H9 (cell line): ENCODE data around the gene SDK2. TPM values are rescaled to one million over a fixed set of nuclear protein-coding genes. Genes with fewer than 3 reads are reported as not detected.

Experiments
- DNase-seq: peaks from one replicate; pipeline ENCODE4 v3.0.0-alpha.2; 2017
- H2AFZ ChIP-seq: one replicate; pipeline ENCODE4 v1.6.1; 2013; ENCODE audit warnings: mild to moderate bottlenecking, low read length, control low read depth, moderate library complexity
- H2AK5ac ChIP-seq: 2 replicates; pipeline ENCODE4 v1.6.1; 2013; ENCODE audit warnings: low read length, control low read depth, mixed read lengths; ENCODE audit not compliant: insufficient read length
- H2BK120ac ChIP-seq: one replicate; pipeline ENCODE4 v1.6.1; 2013; ENCODE audit warnings: low read depth, mild to moderate bottlenecking, low read length, control low read depth, inconsistent platforms; ENCODE audit not compliant: poor library complexity, severe bottlenecking
- H2BK12ac ChIP-seq: 2 replicates; pipeline ENCODE4 v1.6.1; 2013; ENCODE audit warnings: low read length, control low read depth, mixed read lengths, low read depth; ENCODE audit not compliant: insufficient read length
- H2BK15ac ChIP-seq: 2 replicates; pipeline ENCODE4 v1.6.1; 2013; ENCODE audit warnings: low read depth, low read length, control low read depth
- H2BK20ac ChIP-seq: one replicate; pipeline ENCODE4 v1.6.1; 2013; ENCODE audit warnings: low read depth, mild to moderate bottlenecking, low read length, control low read depth, inconsistent platforms; ENCODE audit not compliant: poor library complexity, severe bottlenecking
- H2BK5ac ChIP-seq: 2 replicates; pipeline ENCODE4 v1.6.1; 2013; ENCODE audit warnings: low read length, control low read depth, mixed read lengths; ENCODE audit not compliant: insufficient read length
- H3K14ac ChIP-seq: 2 replicates; pipeline ENCODE4 v1.6.1; 2013; ENCODE audit warnings: low read length, control low read depth; ENCODE audit not compliant: insufficient read depth
- H3K18ac ChIP-seq: 2 replicates; pipeline ENCODE4 v1.6.1; 2013; ENCODE audit warnings: low read depth, mild to moderate bottlenecking, mixed read lengths, low read length, control low read depth; ENCODE audit not compliant: insufficient read length
- H3K23ac ChIP-seq: 2 replicates; pipeline ENCODE4 v1.6.1; 2013; ENCODE audit warnings: low read length, control low read depth, mixed read lengths, low read depth; ENCODE audit not compliant: insufficient read length
- H3K23me2 ChIP-seq: 2 replicates; pipeline ENCODE4 v1.6.1; 2013; ENCODE audit warnings: low read depth, mild to moderate bottlenecking, mixed read lengths, low read length, control low read depth; ENCODE audit not compliant: insufficient read length, poor library complexity, severe bottlenecking
- H3K27ac ChIP-seq: 2 replicates; pipeline ENCODE4 v1.5.1; 2013; ENCODE audit warnings: low read length, control low read depth, mixed read lengths, low read depth; ENCODE audit not compliant: insufficient read length
- H3K27me3 ChIP-seq: 2 replicates; pipeline ENCODE4 v1.6.1; 2013; ENCODE audit warnings: low read length, control low read depth, inconsistent platforms; ENCODE audit not compliant: insufficient read depth
- H3K4ac ChIP-seq: 2 replicates; pipeline ENCODE4 v1.6.1; 2013; ENCODE audit warnings: low read depth, mild to moderate bottlenecking, control low read depth, inconsistent platforms, low read length, moderate library complexity
- H3K4me1 ChIP-seq: 2 replicates; pipeline ENCODE4 v1.6.1; 2013; ENCODE audit warnings: low read length, control low read depth, inconsistent platforms; ENCODE audit not compliant: insufficient read depth
- H3K4me2 ChIP-seq: 2 replicates; pipeline ENCODE4 v1.6.1; 2013; ENCODE audit warnings: low read length, control low read depth, mixed read lengths; ENCODE audit not compliant: insufficient read length, insufficient read depth
- H3K56ac ChIP-seq: 2 replicates; pipeline ENCODE4 v1.6.1; 2013; ENCODE audit warnings: low read depth, mild to moderate bottlenecking, mixed read lengths, low read length, control low read depth; ENCODE audit not compliant: insufficient read length
- H3K79me1 ChIP-seq: 2 replicates; pipeline ENCODE4 v1.6.1; 2013; ENCODE audit warnings: low read depth, mild to moderate bottlenecking, moderate library complexity, low read length, control low read depth, inconsistent platforms; ENCODE audit not compliant: insufficient read depth, poor library complexity, severe bottlenecking
- H3K79me2 ChIP-seq: 2 replicates; pipeline ENCODE4 v1.6.1; 2013; ENCODE audit warnings: low read length, control low read depth, inconsistent platforms; ENCODE audit not compliant: insufficient read depth
- H3K9ac ChIP-seq: 2 replicates; pipeline ENCODE4 v1.6.1; 2013; ENCODE audit warnings: low read length, control low read depth, mixed read lengths; ENCODE audit not compliant: insufficient read length; ENCODE audit errors: extremely low read depth
- H3K9me3 ChIP-seq: one replicate; pipeline ENCODE4 v1.6.1; 2013; ENCODE audit warnings: low read depth, low read length, inconsistent platforms; ENCODE audit not compliant: control insufficient read depth
- H3T11ph ChIP-seq: one replicate; pipeline ENCODE4 v1.6.1; 2013; ENCODE audit warnings: mild to moderate bottlenecking, low read length, control low read depth, inconsistent platforms
- H4K20me1 ChIP-seq: one replicate; pipeline ENCODE4 v1.6.1; 2013; ENCODE audit not compliant: control insufficient read depth, insufficient read length, insufficient read depth
- H4K5ac ChIP-seq: 2 replicates; pipeline ENCODE4 v1.6.1; 2013; ENCODE audit warnings: low read depth, mild to moderate bottlenecking, mixed read lengths, low read length, control low read depth; ENCODE audit not compliant: insufficient read length
- H4K8ac ChIP-seq: replicated peaks from 2 replicates; pipeline ENCODE4 v1.6.1; 2013; ENCODE audit warnings: low read length, control low read depth, mixed read lengths, low read depth; ENCODE audit not compliant: insufficient read length
- H4K91ac ChIP-seq: 2 replicates; pipeline ENCODE4 v1.6.1; 2013; ENCODE audit warnings: low read depth, mild to moderate bottlenecking, moderate library complexity, mixed read lengths, low read length, control low read depth; ENCODE audit not compliant: insufficient read length
- H3K27ac Mint-ChIP-seq, 3 experiments: 2 replicates in 2 of 3; 3 replicates in 1 of 3; pipeline ENCODE4 v1.8.0; 2020 to 2021; ENCODE audit warnings: mixed read lengths in 3 of 3, mild to moderate bottlenecking in 1 of 3, moderate library complexity in 1 of 3
- H3K27me3 Mint-ChIP-seq: 2 replicates; pipeline ENCODE4 v1.8.0; 2021; ENCODE audit warnings: low read depth, mild to moderate bottlenecking, moderate library complexity, mixed read lengths
- H3K36me3 Mint-ChIP-seq, 3 experiments: 2 replicates in 2 of 3; 3 replicates in 1 of 3; pipeline ENCODE4 v1.8.0; 2020 to 2021; ENCODE audit warnings: low read depth in 3 of 3, mixed read lengths in 3 of 3; ENCODE audit not compliant: insufficient read depth in 1 of 3
- H3K4me1 Mint-ChIP-seq, 2 experiments: 2 replicates each; pipeline ENCODE4 v1.8.0; 2020; ENCODE audit warnings: mixed read lengths in 2 of 2
- H3K4me3 Mint-ChIP-seq, 2 experiments: 2 replicates in 1 of 2; 3 replicates in 1 of 2; pipeline ENCODE4 v1.8.0; 2020 to 2021; ENCODE audit warnings: mild to moderate bottlenecking in 2 of 2, mixed read lengths in 2 of 2, moderate library complexity in 1 of 2
- H3K9me3 Mint-ChIP-seq, 2 experiments: 2 replicates in 1 of 2; 3 replicates in 1 of 2; pipeline ENCODE4 v1.8.0; 2020; ENCODE audit warnings: mild to moderate bottlenecking in 2 of 2, mixed read lengths in 2 of 2, moderate library complexity in 1 of 2
- CTCF ChIP-seq: fragments of 200-600 bp; sonication (generic); conservative IDR thresholded peaks from 3 replicates; pipeline ENCODE4 v1.8.0; 2021; ENCODE audit warnings: antibody characterized with exemption, mild to moderate bottlenecking
- WGBS: extraction: QIAGEN DNeasy Blood & Tissue Kit; methylation state at CpG from one replicate; pipeline ENCODE4 v1.1.7; 2013; ENCODE audit warnings: missing lambda C conversion rate, low lambda C conversion rate, mixed read lengths; ENCODE audit not compliant: insufficient read length; ENCODE audit errors: extremely low coverage; 5-methylcytosine and 5-hydroxymethylcytosine counted together
- total RNA-seq: library from RNA; stranded (reverse); gene quantifications from 2 replicates; pipeline ENCODE4 v1.2.1, GENCODE V29; 2021

SDK2 gene
- total RNA-seq, 1 experiment from 2014 or later = 9.1 TPM

DNA sequence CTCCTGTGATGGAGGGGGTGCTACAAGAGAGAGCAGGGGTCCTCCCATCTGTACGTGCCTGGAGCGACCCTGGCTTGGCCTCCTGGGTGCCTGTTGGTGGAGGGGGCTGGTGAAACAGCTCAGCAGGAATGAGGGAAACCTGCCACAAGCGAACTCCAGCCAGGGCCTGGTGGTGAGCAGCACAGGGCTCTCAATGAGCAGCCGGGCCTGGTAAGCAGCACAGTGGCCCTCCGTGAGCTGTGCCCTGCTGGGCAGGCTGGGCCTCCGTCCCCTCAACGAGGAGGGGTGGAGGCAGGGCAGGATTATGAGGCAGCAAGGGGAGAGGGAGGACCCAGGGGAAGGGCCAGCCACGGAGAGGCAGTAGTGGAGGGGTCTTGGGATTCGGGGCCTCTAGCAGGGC, 101.9 kb downstream of the SDK2 start:
- Histone ChIP-seq H3K18ac (no peak overlapping the region), H2BK5ac (no peak overlapping the region), H4K20me1 (no peaks in the 10 kb centered on the region), H4K8ac (no peak overlapping the region), H3K4me1 (peaks cover 2% of the 10 kb centered on the region; the same call in 1 of the 2 replicates), H3T11ph (no peak overlapping the region), H3K4me2 (no peak overlapping the region), H3K9ac (no peak overlapping the region), H3K14ac (no peak overlapping the region; the same call in 1 of the 2 replicates), H4K5ac (no peak overlapping the region), H3K4ac (no peak overlapping the region), H3K27ac (no peak overlapping the region), H3K79me1 (no peaks in the 10 kb centered on the region), H2BK20ac (no peak overlapping the region), H2BK120ac (no peak overlapping the region), H3K9me3 (no peaks in the 10 kb centered on the region), H3K23ac (no peak overlapping the region), H3K56ac (no peak overlapping the region), H2BK12ac (no peak overlapping the region), H3K79me2 (no peaks in the 10 kb centered on the region), H3K27me3 (no peaks in the 10 kb centered on the region), H2AK5ac (no peak overlapping the region), H2BK15ac (no peak overlapping the region), H3K23me2 (no peaks in the 10 kb centered on the region), H4K91ac (no peak overlapping the region), H2AFZ (no peak overlapping the region)
- no peak for DNase-seq
- Mint-ChIP-seq H3K4me1 (peaks cover 36 to 67% of the 10 kb centered on the region in 2 experiments), H3K27me3 (no peaks in the 10 kb centered on the region), H3K9me3 (no peaks in the 10 kb centered on the region), H3K36me3 (no peaks in the 10 kb centered on the region), H3K27ac (peak overlapping the region in 2 of 3 experiments; percentile 50 to 55; a peak in 2 of 7 replicates), H3K4me3 (no peak overlapping the region)
- WGBS = no CpG with 5 or more reads among the region's 9 CpGs
- TF ChIP-seq CTCF = no peak
